ENCODE measurements around the gene MINPP1.

Gene MINPP1

GRCh38 chr10:87510025-87510424, 5.3 kb downstream of the MINPP1 start:
- no peak overlapping the region for H3K4me3 ChIP-seq (ENCODE audit: low read depth, low read length)
- no peak for DNase-seq (ENCODE audit: low read depth)
- no peak for TF ChIP-seq CTCF (conservative IDR thresholded peaks at IDR 0.05; ENCODE audit: low read depth, low read length)

GRCh38 chr10:87511526-87511925, 6.8 kb downstream of the MINPP1 start:
- TF ChIP-seq CTCF (conservative IDR thresholded peaks at IDR 0.05; ENCODE audit: low read depth, low read length), result no peak
- H3K4me3 ChIP-seq (ENCODE audit: low read depth, low read length), result no peak overlapping the region
- no peak for DNase-seq (ENCODE audit: low read depth)

GRCh38 chr10:87518937-87519336, 14.2 kb downstream of the MINPP1 start:
- no peak for DNase-seq (ENCODE audit: low read depth)
- TF ChIP-seq CTCF (conservative IDR thresholded peaks at IDR 0.05; ENCODE audit: low read depth, low read length), result no peak

GRCh38 chr10:87519582-87519981, 14.9 kb downstream of the MINPP1 start:
- DNase-seq (ENCODE audit: low read depth), result no peak
- no peak for TF ChIP-seq CTCF (conservative IDR thresholded peaks at IDR 0.05; ENCODE audit: low read depth, low read length)
- H3K4me3 ChIP-seq (ENCODE audit: low read depth, low read length), result no peak overlapping the region

More at GRCh38 chr10:87518937-87519336, 14.2 kb downstream of the MINPP1 start:
- no peak overlapping the region for H3K4me3 ChIP-seq (ENCODE audit: low read depth, low read length)

GRCh38 chr10:87523731-87524130, 19.0 kb downstream of the MINPP1 start:
- peak; percentile 38 for DNase-seq (ENCODE audit: low read depth)
- no peak overlapping the region for H3K4me3 ChIP-seq (ENCODE audit: low read depth, low read length)
- no peak for TF ChIP-seq CTCF (conservative IDR thresholded peaks at IDR 0.05; ENCODE audit: low read depth, low read length)

- TF ChIP-seq CTCF (conservative IDR thresholded peaks at IDR 0.05; ENCODE audit: low read depth, low read length), result no peak
- no peak for DNase-seq (ENCODE audit: low read depth)
- H3K4me3 ChIP-seq (ENCODE audit: low read depth, low read length), result no peak overlapping the region
These were observed 19.6 kb downstream of the MINPP1 start for GRCh38 chr10:87524296-87524695.

- peak; percentile 92 for DNase-seq (ENCODE audit: low read depth)
- no peak overlapping the region for H3K4me3 ChIP-seq (ENCODE audit: low read depth, low read length)
- TF ChIP-seq CTCF (conservative IDR thresholded peaks at IDR 0.05; ENCODE audit: low read depth, low read length), result no peak
These were observed 27.4 kb downstream of the MINPP1 start for GRCh38 chr10:87531908-87532622.

Data from choroid plexus epithelial cell (primary cell).